Vagina (tissue), 2 donors: ENCODE results near the gene C6orf52.

Source experiments
- POLR2A ChIP-seq, 2 donors: fragments of 450-650 bp; IDR thresholded peaks; one replicate each; pipeline ENCODE4 v1.6.1; 2017; ENCODE audit warnings: antibody characterized with exemption in 2 of 2, mild to moderate bottlenecking in 2 of 2, moderate library complexity in 2 of 2
- TF ChIP-seq, protein P1 (sequence below), 3 experiments: fragments of 450-650 bp in 2 of 3; fragments of 200-600 bp in 1 of 3; sonication (generic) in 1 of 3; IDR thresholded peaks; one replicate each; pipeline ENCODE4 v1.5.1; 2017 to 2019; ENCODE audit warnings: antibody characterized with exemption in 3 of 3, mild to moderate bottlenecking in 2 of 3, moderate library complexity in 2 of 3

GRCh38 chr6:10742251-10742650 lies 47.8 kb upstream of the C6orf52 start:
- TF ChIP-seq POLR2A (IDR thresholded peaks at IDR 0.05): no peak
- TF ChIP-seq, protein P1, sequence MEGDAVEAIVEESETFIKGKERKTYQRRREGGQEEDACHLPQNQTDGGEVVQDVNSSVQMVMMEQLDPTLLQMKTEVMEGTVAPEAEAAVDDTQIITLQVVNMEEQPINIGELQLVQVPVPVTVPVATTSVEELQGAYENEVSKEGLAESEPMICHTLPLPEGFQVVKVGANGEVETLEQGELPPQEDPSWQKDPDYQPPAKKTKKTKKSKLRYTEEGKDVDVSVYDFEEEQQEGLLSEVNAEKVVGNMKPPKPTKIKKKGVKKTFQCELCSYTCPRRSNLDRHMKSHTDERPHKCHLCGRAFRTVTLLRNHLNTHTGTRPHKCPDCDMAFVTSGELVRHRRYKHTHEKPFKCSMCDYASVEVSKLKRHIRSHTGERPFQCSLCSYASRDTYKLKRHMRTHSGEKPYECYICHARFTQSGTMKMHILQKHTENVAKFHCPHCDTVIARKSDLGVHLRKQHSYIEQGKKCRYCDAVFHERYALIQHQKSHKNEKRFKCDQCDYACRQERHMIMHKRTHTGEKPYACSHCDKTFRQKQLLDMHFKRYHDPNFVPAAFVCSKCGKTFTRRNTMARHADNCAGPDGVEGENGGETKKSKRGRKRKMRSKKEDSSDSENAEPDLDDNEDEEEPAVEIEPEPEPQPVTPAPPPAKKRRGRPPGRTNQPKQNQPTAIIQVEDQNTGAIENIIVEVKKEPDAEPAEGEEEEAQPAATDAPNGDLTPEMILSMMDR (IDR thresholded peaks at IDR 0.05): no peak
